Left colon (tissue), 2 donors: ENCODE measurements around the gene SCPEP1. TPM values are rescaled to one million over a fixed set of nuclear protein-coding genes. Genes with fewer than 3 reads are reported as not detected.

Experiments
- total RNA-seq, 2 donors: library from RNA; stranded (reverse); fragmentation: NEBNext Ultra II Directional; extraction: Animal tissue kit (Norgen Biotek cat#: 25700); gene quantifications; one replicate each; pipeline ENCODE4 v1.2.1, GENCODE V29; 2021
- donor health status: DM: no; HTN: no; CAD: no.
- donor health status: DM: yes; HTN: yes; CAD: no.

SCPEP1 gene
- total RNA-seq, 2 donors from 2014 or later, result 15.3 to 30.9 TPM

Other genes with a start within 250 kb of the SCPEP1 start
- 1 to 10 TPM; 2.0 to 2.2 TPM for gene C17orf67, start 144.2 kb upstream of the SCPEP1 start, total RNA-seq
- gene DGKE, start 144.0 kb upstream of the SCPEP1 start, total RNA-seq, result 1 to 10 TPM; 7.6 to 9.2 TPM
- 100 to 1,000 TPM; 101 to 103 TPM for gene TRIM25, start 64.1 kb upstream of the SCPEP1 start, total RNA-seq
- gene COIL, start 17.1 kb upstream of the SCPEP1 start, total RNA-seq, result 10 to 100 TPM; 11.6 to 12.5 TPM
- 100 to 1,000 TPM; 129 to 145 TPM for gene AKAP1, start 107.1 kb downstream of the SCPEP1 start, total RNA-seq